Renal cortical epithelial cell (primary cell): ENCODE data around the gene FCGR2B. TPM values are rescaled to one million over a fixed set of nuclear protein-coding genes. Genes with fewer than 3 reads are reported as not detected.
A peak's percentile ranks its signal among the peaks of the same experiment; 100 is the strongest.
"Not testable (repeated sequence)": the region's sequence is repeated elsewhere in the genome, so short reads cannot be mapped to it uniquely, and the experiment has no call there.

Source experiments
- DNase-seq: peaks from one replicate; pipeline ENCODE4 v3.0.0-alpha.2; 2011; ENCODE audit warnings: low read depth
- total RNA-seq: library from RNA; depleted of rRNA; stranded (reverse); fragments of >200 nt; gene quantifications from 2 replicates; pipeline ENCODE4 v1.2.3, GENCODE V29; 2014

The FCGR2B gene
- not detected in 2 replicates for total RNA-seq

- DNase-seq, result not testable (repeated sequence)
Observed at GRCh38 chr1:161662684-161663339, at the start of gene FCGR2B. Gene FCGR2B, plus strand, starts transcription at chr1:161663143. Its CDS starts 99 bp downstream, at chr1:161663242.

DNA sequence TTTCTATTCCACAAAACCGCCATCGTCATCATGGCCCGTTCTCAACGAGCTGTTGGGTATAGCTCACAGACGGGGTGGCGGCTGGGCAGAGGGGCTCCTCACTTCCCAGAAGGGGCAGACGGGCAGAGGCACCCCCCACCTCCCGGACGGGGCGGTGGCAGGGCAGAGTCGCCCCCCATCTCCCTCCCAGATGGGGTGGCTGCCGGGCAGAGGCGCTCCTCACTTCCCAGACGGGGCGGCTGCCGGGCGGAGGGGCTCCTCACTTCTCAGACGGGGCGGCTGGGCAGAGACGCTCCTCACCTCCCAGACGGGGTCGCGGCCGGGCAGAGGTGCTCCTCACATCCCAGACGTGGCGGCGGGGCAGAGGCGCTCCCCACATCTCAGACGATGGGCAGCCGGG, 46.5 kb upstream of the FCGR2B start:
- not testable (repeated sequence) for DNase-seq

- DNase-seq, result not testable (repeated sequence)
Observed at GRCh38 chr1:161618517-161618916, 44.4 kb upstream of the FCGR2B start.

DNA sequence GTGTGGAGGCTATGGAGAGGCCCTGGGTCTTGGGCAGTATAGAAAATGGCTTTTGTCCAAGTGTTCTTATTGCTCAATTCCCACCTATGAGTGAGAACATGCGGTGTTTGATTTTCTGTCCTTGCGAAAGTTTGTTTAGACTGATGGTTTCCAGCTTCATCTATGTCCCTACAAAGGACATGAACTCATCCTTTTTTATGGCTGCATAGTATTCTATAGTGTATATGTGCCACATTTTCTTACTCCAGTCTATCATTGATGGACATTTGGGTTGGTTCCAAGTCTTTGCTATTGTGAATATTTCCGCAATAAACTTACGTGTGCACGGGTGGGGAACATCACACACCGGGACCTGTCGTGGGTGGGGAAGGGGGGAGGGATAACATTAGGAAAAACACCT, 42.5 kb upstream of the FCGR2B start:
- not testable (repeated sequence) for DNase-seq

DNA sequence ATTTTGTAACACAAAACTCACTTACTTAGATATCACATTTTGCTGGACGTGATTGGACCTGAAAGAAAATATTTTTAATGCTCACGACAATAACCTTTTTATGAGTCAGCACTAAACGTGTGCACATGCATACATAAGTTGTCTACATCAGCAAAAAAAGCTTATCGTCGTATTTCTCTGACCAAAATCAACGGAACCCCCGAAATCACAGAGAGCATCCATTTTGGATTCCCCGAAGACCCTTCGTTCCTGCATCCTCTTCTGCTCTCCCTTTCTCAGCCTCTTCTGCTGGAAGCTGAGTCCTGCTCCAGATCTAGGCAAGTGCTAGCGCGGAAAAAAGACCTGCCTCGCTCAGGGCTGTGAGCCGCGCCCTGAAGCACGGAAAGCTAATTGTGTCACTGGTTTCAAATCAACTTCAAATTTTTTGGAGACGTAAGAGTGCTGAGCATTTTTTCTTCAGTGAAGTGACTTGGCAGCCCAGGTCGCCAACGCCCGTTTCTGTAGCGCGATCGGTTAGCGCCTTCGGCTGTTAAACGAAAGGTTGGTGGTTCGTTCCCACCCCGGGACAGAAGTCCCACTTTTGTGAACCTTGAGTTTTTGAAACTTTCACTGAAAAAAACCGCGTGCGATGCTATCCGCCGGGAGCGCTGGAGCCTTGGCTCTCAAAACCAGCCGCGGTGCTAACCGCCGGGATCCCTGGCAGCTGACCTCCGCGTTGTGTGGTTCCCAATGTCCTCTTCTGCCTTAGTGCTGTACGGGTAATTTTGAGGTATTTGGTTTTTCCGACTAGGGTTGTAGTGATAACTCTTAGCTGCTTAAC, 41.6 kb upstream of the FCGR2B start:
- peak; percentile 64 for DNase-seq

DNA sequence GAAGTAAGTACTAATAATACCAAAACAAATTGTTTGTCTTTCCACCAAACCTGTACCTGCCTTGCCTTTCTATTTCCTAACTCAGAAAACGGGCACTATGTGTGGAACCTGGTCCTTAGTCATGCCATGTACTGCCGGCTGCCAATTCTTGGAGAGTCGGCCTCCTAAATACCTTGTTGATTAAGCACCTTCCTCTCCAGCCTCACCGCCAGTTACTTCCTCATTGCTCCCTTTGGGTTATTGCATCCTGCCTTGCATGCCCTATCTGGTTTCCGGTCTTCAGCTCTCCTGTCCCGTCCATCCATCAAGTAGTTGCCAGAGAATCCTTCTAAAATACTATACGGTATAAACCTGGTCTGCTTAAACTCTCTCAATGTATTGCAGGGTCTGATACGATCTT, 40.9 kb upstream of the FCGR2B start:
- DNase-seq, result not testable (repeated sequence)

GRCh38 chr1:161623401-161624051, 39.4 kb upstream of the FCGR2B start:
- not testable (repeated sequence) for DNase-seq

- not testable (repeated sequence) for DNase-seq
Observed at GRCh38 chr1:161624605-161625004, 38.3 kb upstream of the FCGR2B start.

GRCh38 chr1:161626445-161627146, 36.3 kb upstream of the FCGR2B start:
- DNase-seq, result not testable (repeated sequence)

- DNase-seq, result not testable (repeated sequence)
Observed at GRCh38 chr1:161630128-161630742, 32.7 kb upstream of the FCGR2B start.

DNA sequence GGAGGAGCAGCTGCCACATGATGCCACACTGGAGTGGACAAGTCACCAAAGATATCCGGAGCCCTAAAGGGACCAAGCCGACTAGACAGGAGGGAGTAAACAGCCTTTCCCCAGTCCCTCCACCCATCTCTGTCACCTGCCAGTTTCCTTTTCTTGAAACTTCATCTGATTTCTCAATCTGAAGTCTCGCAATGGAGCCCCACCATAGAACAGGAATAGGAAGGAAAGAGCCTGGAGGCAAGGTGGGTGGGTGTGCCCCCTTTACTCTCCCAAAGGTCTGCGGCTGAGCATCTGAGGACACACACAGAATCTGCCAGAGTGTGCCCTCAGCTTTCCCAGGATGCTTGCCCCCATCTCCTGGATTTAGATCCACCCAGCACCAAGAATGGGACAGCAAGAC, 31.9 kb upstream of the FCGR2B start, which contains the start of gene FCGR3B:
Gene FCGR3B (minus strand): TSS at position 101 of the 400 bp plus-strand sequence. CDS start 82 bp downstream, at position 19.
- no peak for DNase-seq

- DNase-seq, result not testable (repeated sequence)
Observed at GRCh38 chr1:161634993-161635392, 27.9 kb upstream of the FCGR2B start.

- peak; percentile 26 for DNase-seq
Observed at GRCh38 chr1:161636189-161636782, 26.7 kb upstream of the FCGR2B start.

DNA sequence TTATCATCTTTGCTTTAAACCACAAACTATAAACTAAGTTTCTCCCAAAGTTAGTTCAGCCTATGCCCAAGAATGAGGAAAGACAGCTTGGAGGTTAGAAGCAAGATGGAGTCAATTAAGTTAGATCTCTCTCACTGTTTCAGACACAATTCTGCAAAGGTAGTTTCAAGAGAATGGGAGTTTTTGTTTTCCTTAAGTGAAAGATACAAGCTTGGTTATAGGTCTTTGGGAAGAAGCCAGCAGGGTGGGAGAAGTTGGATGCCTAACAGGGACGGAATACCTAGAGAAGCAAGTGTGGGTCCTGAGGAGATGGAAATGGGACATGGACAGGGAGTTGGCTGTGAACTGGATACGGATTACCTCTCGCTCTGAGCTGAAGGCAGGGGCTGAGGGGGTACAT, 26.0 kb upstream of the FCGR2B start:
- DNase-seq, result not testable (repeated sequence)

GRCh38 chr1:161638251-161638993, 24.5 kb upstream of the FCGR2B start:
- DNase-seq, result not testable (repeated sequence)

GRCh38 chr1:161639203-161639602, 23.7 kb upstream of the FCGR2B start:
- DNase-seq, result not testable (repeated sequence)

- DNase-seq, result peak; percentile 44
Observed at GRCh38 chr1:161642697-161643096, 20.2 kb upstream of the FCGR2B start.

DNA sequence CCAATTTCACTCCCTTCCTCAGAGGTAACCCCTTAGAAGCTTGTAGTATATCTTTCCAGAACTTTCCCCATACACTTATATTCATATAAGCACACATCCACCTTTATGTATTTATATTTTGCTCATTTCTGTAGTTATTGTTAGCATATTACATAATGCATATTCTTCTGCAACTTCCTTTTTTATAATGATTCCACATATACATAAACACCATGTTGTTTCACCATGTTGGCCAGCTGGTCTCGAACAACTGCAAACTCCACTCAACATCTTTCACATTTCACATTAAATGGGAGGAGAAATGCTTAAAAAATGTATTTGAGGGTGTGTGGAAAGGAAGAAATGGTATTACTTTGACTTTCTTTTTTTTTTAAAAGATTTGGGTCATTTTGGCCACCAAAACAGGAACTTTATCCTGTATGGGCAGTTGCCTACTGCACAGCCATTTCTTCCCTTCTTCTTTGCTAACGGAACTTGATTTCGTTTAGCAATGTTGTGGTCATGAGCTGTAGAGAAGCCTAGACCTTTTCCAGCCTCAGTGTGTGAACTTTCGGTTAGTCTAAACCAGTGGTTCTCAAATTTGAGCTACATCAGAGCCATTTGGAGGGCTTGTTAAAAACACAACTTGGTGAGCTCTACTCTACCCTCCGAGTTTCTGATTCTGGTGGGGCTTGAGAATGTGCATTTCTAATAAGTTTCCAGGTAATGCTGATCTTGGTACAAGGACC, 19.3 kb upstream of the FCGR2B start:
- DNase-seq, result not testable (repeated sequence)

GRCh38 chr1:161644855-161645254, 18.1 kb upstream of the FCGR2B start:
- DNase-seq, result not testable (repeated sequence)
